Urinary bladder (tissue), 4 donors: ENCODE data around the gene SOCS4. TPM values are rescaled to one million over a fixed set of nuclear protein-coding genes. Genes with fewer than 3 reads are reported as not detected.
"Not testable (repeated sequence)": the region's sequence is repeated elsewhere in the genome, so short reads cannot be mapped to it uniquely, and the experiment has no call there.

Experiments used
- DNase-seq: peaks from one replicate; pipeline ENCODE4 v3.0.0-alpha.2; 2015; ENCODE audit errors: extremely low spot score
- H3K27ac ChIP-seq: one replicate; pipeline ENCODE4 v1.5.1; 2013; ENCODE audit warnings: low read depth, mild to moderate bottlenecking, moderate library complexity
- H3K36me3 ChIP-seq: one replicate; pipeline ENCODE4 v1.6.1; 2013; ENCODE audit warnings: mild to moderate bottlenecking, moderate library complexity; ENCODE audit not compliant: insufficient read depth
- H3K4me1 ChIP-seq: one replicate; pipeline ENCODE4 v1.6.1; 2013; ENCODE audit warnings: mild to moderate bottlenecking, moderate library complexity; ENCODE audit not compliant: insufficient read depth
- H3K4me3 ChIP-seq: one replicate; pipeline ENCODE4 v1.5.1; 2013; ENCODE audit warnings: low read depth, low read length
- WGBS: extraction: QIAGEN DNeasy Blood & Tissue Kit; methylation state at CpG from one replicate; pipeline ENCODE4 v1.1.7; 2013; 5-methylcytosine and 5-hydroxymethylcytosine counted together
- polyA plus RNA-seq: library from polyadenylated mRNA; stranded (reverse); fragments of 200-250 nt; gene quantifications from one replicate; pipeline ENCODE4 v1.2.3, GENCODE V29; 2013
- total RNA-seq: library from RNA; depleted of rRNA; stranded (reverse); fragments of >200 nt; gene quantifications from one replicate; pipeline ENCODE4 v1.2.3, GENCODE V29; 2014
- donor health status: healthy with polysubstance abuse.
- donor health status: healthy.

Gene SOCS4
- total and polyA plus RNA-seq, 2 donors = 7.8 to 32.9 TPM

DNA sequence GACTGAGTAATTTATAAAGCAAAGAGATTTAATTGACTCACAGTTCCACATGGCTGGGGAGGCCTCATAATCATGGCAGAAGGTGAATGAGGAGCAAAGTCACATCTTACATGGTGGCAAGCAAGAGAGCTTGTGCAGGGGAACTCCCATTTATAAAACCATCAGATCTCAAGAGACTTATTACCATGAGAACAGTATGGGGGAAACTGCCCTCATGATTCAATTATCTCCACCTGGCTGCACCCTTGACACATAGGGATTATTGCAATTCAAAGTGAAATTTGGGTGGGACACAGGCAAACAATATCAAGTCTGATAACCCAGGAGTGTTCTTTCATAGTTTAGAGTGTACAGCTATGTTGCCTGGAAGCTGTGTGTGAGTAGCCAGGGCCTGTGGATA, 11.0 kb downstream of the SOCS4 start:
- not testable (repeated sequence) for H3K27ac ChIP-seq

DNA sequence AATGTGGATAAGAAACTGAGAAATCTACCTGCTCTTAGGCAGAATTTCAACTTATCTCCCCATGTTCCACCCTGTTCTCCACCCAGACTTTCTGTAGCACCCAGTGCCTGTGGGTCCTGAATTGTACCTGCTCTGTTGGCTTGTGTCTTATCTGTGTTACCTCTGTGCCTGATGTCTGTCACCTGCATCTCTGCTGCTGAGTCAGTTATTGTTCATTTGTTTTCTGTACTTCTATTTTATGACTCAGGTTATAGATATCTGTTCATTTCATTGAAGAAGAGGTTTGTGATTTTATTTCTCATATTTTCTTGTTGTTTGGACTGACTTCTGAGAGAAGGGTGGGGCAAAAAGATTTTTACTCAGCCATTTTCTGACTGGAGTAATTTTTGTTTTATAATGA, 11.7 kb downstream of the SOCS4 start:
- no peak for DNase-seq
- no peak overlapping the region for H3K4me3 ChIP-seq
- H3K27ac ChIP-seq = no peak overlapping the region
- H3K36me3 ChIP-seq = no peaks in the 10 kb centered on the region
- no peaks in the 10 kb centered on the region for H3K4me1 ChIP-seq

More for the DNA sequence above, 11.0 kb downstream of the SOCS4 start:
- H3K4me3 ChIP-seq, H3K36me3 ChIP-seq, DNase-seq, H3K4me1 ChIP-seq: not testable (repeated sequence)

DNA sequence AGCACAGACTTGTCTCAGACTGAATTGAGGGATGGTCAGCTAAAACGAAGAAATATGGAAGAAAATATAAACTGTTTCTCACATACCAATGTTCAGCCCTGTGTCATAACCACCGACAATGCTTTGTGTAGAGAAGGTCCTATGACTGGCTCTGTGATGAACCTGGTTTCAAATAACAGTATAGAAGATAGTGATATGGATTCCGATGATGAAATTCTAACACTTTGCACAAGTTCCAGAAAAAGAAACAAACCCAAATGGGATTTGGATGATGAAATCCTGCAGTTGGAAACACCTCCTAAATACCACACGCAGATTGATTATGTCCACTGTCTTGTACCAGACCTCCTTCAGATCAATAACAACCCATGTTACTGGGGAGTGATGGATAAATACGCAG, 16.5 kb downstream of the SOCS4 start:
- Histone ChIP-seq H3K4me1 (no peaks in the 10 kb centered on the region), H3K36me3 (peaks cover 3% of the 10 kb centered on the region), H3K4me3 (no peak overlapping the region), H3K27ac (no peak overlapping the region)
- WGBS = 95% methylated on average over 5 of the region's 5 CpGs
- DNase-seq = no peak

DNA sequence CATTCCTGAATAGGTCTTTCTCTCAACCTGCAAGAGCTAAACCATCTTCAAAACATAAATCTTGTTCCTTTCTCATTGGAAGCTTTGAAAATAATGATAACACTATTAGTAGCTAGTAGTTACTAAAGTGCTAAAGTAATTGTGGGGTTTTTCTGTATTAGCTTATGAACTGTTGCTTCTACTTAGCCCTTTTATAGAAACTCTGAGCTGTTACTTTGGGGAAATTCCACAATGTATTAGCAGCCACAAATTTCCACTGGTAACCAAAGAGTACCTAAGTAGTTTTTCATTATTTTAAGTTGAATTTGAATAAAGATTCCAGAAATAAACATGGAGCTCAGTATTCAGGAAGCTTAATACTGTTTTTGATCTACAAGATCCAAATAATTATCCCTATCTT, 18.1 kb downstream of the SOCS4 start:
- no peak for DNase-seq
- no peak overlapping the region for H3K4me3 ChIP-seq
- H3K27ac ChIP-seq = no peak overlapping the region
- peaks cover 3% of the 10 kb centered on the region for H3K36me3 ChIP-seq
- no peaks in the 10 kb centered on the region for H3K4me1 ChIP-seq

DNA sequence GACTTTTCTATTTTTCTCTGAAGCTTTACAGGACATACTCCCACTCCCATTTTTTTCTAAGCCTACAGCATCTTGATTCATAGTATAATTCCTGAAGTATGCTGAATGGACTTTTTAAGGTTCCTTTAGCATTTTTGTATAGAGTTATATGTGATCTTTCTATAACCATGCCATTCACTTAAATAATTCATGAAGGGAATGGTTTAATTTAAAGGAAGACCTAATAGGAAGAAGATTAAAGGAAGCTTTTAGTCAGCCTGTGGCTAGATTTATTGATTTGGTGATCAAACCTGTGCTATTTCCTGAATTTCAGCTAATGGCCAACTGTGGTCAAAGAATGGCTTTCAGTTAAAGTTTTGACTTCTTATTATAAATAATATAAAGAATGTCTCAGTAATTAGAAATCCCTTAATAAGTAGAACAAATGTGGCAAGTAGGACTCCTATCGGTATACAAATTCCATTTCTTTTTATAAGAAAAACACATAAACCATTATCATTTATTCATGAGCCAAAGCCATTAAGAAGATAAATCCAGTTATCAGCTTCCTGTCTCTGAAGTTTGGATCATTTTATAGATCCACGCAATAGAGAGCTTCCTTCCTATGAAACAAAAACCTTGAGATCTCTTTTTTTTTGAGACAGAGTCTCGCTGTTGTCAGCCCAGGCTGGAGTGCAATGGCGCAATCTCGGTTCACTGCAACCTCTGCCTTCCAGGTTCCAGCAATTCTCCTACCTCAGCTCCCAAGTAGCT, 20.4 kb downstream of the SOCS4 start:
- no peak for DNase-seq
- Histone ChIP-seq H3K4me1 (peaks cover 3% of the 10 kb centered on the region), H3K4me3 (no peak overlapping the region), H3K27ac (no peak overlapping the region), H3K36me3 (peaks cover 3% of the 10 kb centered on the region)
- 70% methylated on average over 5 of the region's 5 CpGs for WGBS

DNA sequence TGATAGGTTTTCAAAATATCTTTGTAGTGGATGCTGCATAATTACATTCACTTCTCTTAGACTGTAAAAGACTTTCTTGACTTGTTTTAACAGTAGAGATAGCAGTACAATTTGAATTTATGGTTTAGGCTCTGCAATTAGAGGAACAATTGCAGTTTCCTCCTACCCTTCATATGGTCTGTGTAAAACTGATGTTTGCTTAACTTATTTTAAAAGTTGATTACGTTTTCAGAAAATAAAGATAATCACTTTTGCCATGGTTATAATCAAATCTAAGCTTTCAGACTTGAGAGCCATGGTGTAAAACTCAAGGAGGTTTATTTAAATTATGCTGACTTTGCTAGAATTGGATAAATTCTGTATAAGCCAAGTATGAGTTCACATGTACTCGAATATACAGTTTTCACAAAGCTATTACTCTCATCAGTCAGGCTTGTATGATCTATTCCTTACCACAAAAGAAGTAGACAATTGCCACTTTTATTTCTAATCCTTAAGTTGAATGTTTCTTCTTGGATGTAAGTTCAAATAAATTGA, 21.9 kb downstream of the SOCS4 start:
- no peak for DNase-seq
- H3K4me3 ChIP-seq = no peak overlapping the region
- H3K27ac ChIP-seq = no peak overlapping the region
- WGBS = 59% methylated on average over 2 of the region's 2 CpGs
- H3K4me1 ChIP-seq = peaks cover 3% of the 10 kb centered on the region
- peaks cover under 1% of the 10 kb centered on the region for H3K36me3 ChIP-seq

DNA sequence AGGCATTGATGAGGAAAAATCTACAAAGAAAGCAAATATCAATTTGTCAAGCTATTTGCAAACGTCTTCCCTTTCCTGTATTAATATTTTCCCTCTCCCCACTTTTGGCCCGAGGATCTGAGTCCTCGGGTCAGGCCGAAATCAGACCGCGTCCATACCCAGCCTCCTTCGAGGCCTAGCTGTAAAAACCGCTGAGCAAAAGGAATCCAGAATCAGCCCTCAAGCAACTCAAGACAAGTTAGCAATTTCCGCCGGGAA, 24.1 kb downstream of the SOCS4 start:
- no peaks in the 10 kb centered on the region for H3K36me3 ChIP-seq
- peaks cover 3% of the 10 kb centered on the region for H3K4me1 ChIP-seq
- peak overlapping the region; percentile 27 for H3K4me3 ChIP-seq
- 0% methylated on average over 10 of the region's 10 CpGs for WGBS
- peak overlapping the region; percentile 76 for H3K27ac ChIP-seq
- no peak for DNase-seq

DNA sequence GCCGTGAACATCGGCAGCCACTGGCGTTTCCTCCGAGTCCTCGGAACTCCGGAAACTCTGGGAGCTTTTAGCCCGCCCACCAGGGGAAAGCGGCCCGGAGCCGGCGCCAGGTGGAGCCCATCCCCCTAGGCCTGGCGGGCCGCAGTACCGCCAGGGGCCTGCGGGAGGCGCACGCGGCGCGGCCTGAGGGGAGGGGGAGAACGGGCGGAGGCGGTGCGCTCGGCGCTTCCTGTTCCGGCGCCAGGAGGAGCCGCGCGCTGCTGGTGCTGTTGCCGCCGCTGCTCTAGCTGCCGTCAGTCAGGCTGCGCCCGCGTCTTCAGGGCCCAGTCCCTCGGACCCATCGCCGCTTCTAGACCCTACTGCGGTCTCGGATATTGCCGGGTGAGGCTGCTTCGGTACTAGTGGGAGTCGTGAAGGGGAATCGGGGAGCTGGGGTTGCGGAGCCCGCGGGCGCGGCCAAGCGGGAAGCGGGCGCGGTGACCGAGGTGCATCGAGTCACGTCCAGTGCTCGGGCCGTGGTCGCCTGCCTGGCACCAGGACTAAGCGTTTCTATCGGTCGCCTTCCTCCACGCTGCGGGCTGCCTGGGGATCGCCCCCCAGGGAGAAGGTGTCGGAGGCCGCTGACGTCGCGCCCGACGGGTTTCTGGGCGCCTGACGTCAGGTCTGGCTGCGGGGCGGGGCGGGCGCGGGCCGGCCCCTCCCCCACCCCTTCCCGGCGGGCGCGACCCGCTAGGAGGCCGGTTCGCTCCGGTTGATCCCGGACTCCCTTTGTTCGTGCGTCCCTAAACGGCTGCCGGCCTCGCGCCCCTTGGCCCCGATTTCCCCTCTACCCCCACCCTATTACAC, 24.6 kb downstream of the SOCS4 start, which contains the start of gene MAPK1IP1L:
Gene MAPK1IP1L (plus strand): TSS at position 225 of the 846 bp plus-strand sequence. CDS start 10,037 bp downstream, outside the sequence.
- DNase-seq = peak; percentile 71
- H3K4me3 ChIP-seq = peak within 1 kb of the TSS; percentile 65
- peak within 1 kb of the TSS; percentile 96 for H3K27ac ChIP-seq
- H3K4me1 ChIP-seq = peaks cover 3% of the 10 kb centered on the region
- no peaks in the 10 kb centered on the region for H3K36me3 ChIP-seq
- WGBS = under 1% methylated on average over 98 of the region's 98 CpGs

DNA sequence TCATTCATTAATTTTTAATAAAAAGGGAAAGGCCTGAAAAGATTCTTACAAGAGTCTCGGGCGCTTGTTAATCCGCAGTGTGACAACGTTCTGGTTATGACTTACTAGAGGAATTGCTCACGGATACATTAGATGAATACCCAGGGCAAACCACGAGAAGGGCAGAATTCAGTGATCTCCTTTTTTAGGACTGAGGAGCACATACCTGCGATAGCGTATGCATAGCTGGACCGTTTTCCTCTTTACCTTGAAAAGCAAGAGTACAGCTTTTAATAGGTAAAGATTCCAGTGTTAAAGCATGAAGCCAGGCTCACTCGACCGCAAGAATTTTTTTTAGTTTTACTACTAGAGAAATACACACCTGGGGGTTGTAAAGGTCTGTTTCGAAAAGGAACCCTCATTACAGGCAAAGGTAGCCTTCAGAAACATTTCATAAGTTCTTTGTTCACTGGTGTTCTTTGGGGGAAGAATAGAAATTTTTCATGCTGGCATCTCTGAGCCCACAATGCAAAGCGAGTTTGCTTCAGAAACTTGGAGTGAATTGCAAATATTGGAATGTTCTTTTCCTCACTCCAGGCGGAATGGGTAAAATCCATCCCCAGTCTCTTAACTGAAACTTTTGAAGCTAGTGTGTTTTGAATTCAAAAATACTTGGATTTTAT, 25.4 kb downstream of the SOCS4 start:
- H3K36me3 ChIP-seq = no peaks in the 10 kb centered on the region
- WGBS = 5% methylated on average over 14 of the region's 14 CpGs
- peak overlapping the region; percentile 96 for H3K27ac ChIP-seq
- peak overlapping the region; percentile 65 for H3K4me3 ChIP-seq
- peak; percentile 32 for DNase-seq
- peaks cover 3% of the 10 kb centered on the region for H3K4me1 ChIP-seq

DNA sequence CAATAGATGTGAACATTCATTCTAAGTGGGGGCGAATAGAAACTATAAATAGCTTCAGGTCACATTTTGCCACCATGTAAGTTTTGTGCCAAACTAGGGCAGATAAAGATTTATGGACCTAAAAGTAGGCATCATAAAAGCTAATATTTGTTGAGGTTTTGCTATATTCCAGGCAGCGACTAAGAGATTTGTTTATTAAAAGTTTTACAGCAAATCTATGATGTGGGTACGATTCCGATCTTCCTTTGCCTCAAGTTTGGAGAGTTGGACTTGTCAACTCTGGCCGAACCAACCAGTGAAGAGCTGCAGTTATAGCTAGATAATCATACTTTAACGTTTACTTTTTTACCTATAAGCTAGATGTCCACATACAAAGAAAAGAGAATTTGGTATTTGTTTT, 26.0 kb downstream of the SOCS4 start:
- no peak overlapping the region for H3K27ac ChIP-seq
- WGBS = 37% methylated on average over 6 of the region's 6 CpGs
- H3K4me3 ChIP-seq = no peak overlapping the region
- DNase-seq = no peak
- H3K36me3 ChIP-seq = no peaks in the 10 kb centered on the region
- peaks cover 3% of the 10 kb centered on the region for H3K4me1 ChIP-seq

DNA sequence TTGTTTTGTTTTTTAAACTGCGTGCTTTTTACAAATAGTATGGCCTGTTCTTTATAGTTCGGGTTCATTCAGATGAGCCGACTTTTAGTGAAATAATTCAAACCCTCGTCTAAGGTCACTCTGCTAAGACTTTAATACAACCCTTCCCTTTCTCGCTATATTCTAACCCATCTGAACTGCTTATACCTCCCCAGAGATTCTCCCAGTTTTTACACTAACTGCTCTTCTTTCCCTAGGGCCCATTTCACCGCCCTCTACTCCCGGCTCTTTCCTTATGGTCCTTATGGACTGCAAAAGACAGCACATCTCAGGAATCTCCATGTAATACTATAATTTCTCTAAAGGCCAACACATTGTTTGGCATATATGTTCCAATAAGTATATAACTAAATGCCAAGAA, 26.5 kb downstream of the SOCS4 start:
- Histone ChIP-seq H3K27ac (no peak overlapping the region), H3K4me3 (no peak overlapping the region), H3K36me3 (no peaks in the 10 kb centered on the region), H3K4me1 (peaks cover 3% of the 10 kb centered on the region)
- 80% methylated on average over 7 of the region's 7 CpGs for whole genome bisulfite sequencing
- no peak for DNase-seq

DNA sequence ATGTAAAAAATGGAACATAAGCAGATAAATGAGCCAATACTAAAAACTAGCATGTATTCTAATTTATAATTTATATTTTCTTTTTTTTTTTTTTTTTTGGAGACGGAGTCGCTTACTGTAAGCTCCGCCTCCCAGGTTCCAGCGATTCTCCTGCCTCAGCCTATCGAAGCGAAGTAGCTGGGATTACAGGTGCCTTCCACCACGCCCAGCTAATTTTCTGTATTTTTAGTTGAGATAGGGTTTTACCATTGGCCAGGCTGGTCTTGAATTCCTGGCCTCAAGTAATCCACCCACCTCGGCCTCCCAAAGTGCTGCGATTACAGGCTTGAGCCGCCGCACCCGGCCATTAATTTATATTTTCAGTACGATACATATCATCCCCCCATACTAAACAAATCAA, 27.1 kb downstream of the SOCS4 start:
- Histone ChIP-seq H3K4me1 (peaks cover 3% of the 10 kb centered on the region), H3K27ac (no peak overlapping the region), H3K4me3 (no peak overlapping the region), H3K36me3 (no peaks in the 10 kb centered on the region)
- 99% methylated on average over 13 of the region's 13 CpGs for WGBS
- no peak for DNase-seq

DNA sequence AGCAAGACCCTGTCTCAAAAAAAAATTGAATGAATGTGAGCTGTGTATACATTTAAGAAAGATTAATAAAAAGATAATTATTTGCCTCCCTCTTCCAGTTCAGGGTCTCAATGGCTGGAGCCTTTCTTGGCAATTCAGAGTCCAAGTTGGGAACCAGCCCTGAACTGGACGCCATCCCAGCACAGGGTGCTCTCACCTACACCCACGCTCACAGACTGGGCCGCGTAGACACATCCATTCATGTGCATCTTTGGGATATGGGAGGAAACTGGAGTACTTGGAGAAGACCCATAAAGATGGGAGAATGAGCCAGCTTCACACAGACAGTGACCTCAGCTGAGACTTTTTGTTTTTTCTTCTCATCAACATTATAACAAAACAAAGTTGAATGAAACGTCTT, 30.9 kb downstream of the SOCS4 start:
- Histone ChIP-seq H3K27ac (no peak overlapping the region), H3K4me3 (no peak overlapping the region), H3K4me1 (no peaks in the 10 kb centered on the region), H3K36me3 (no peaks in the 10 kb centered on the region)
- no peak for DNase-seq
- WGBS = 91% methylated on average over 5 of the region's 5 CpGs

DNA sequence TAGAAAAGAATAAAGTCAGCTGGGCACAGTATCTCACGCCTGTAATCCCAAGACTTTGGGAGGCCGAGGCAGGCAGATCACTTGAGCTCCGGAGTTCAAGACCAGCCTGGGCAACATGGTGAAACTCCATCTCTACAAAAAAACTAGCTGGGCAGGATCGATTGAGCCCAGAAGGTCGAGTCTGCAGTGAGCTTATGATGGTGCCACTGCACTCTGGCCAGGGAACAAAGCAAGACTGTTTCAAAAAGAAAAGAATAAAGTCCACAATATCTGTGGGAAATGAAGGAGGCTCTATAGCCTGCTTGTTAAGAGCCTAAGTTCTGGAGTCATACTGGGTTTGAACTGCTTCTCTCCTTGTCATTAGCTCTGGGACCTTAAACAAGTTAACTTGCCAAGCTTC, 32.3 kb downstream of the SOCS4 start:
- Histone ChIP-seq H3K36me3 (peaks cover 2% of the 10 kb centered on the region), H3K27ac (no peak overlapping the region), H3K4me1 (no peaks in the 10 kb centered on the region), H3K4me3 (no peak overlapping the region)
- 94% methylated on average over 5 of the region's 5 CpGs for WGBS
- no peak for DNase-seq
